A673 (cell line): Measurements from ENCODE around the gene FAM20A. TPM values are rescaled to one million over a fixed set of nuclear protein-coding genes. Genes with fewer than 3 reads are reported as not detected.
A peak's percentile ranks its signal among the peaks of the same experiment; 100 is the strongest.

Source experiments
- BruUV-seq: library from RNA; stranded (reverse); fragments of 400-500 nt; replicated peaks from 2 replicates; lab custom pipeline; 2021; lab: Mats Ljungman, UMichigan
- CTCF ChIA-PET: fragments of 300-600 bp; sonication (Branson Sonifier 250); formaldehyde crosslinking; loops from one replicate; lab custom pipeline; 2022; ENCODE audit warnings: antibody characterized with exemption; lab: Charles Lee
- POLR2A ChIA-PET: fragments of 300-600 bp; sonication (Branson Sonifier 250); formaldehyde crosslinking; loops from one replicate; lab custom pipeline; 2022; ENCODE audit warnings: antibody characterized with exemption; ENCODE audit not compliant: low non-redundant PET; lab: Charles Lee
- DNase-seq: peaks from one replicate; pipeline ENCODE4 v3.0.0-alpha.2; 2015; ENCODE audit warnings: low spot score
- H3K27ac ChIP-seq: fragments of 200-600 bp; sonication (generic); 2 replicates; pipeline ENCODE4 v1.5.1; 2016; ENCODE audit warnings: mixed run types, low read depth, mild to moderate bottlenecking, mixed read lengths, antibody characterized with exemption, low read length; ENCODE audit not compliant: poor library complexity, severe bottlenecking
- H3K27me3 ChIP-seq: fragments of 200-600 bp; sonication (generic); replicated peaks from 2 replicates; pipeline ENCODE4 v1.6.1; 2017; ENCODE audit warnings: mixed run types, low read depth, mild to moderate bottlenecking, mixed read lengths, antibody characterized with exemption, low read length; ENCODE audit not compliant: insufficient read depth, poor library complexity
- H3K36me3 ChIP-seq: fragments of 200-600 bp; sonication (generic); 2 replicates; pipeline ENCODE4 v1.6.1; 2016; ENCODE audit warnings: mixed run types, mild to moderate bottlenecking, mixed read lengths, antibody characterized with exemption, low read length; ENCODE audit not compliant: insufficient read depth, poor library complexity, severe bottlenecking
- H3K4me1 ChIP-seq: fragments of 200-600 bp; sonication (generic); 2 replicates; pipeline ENCODE4 v1.6.1; 2017; ENCODE audit warnings: mixed run types, mild to moderate bottlenecking, mixed read lengths, antibody characterized with exemption, low read length; ENCODE audit not compliant: insufficient read depth, poor library complexity, severe bottlenecking
- H3K4me3 ChIP-seq: fragments of 200-600 bp; sonication (generic); 2 replicates; pipeline ENCODE4 v1.5.1; 2016; ENCODE audit warnings: low read depth, mixed run types, mild to moderate bottlenecking, mixed read lengths, low read length; ENCODE audit not compliant: poor library complexity, severe bottlenecking
- H3K9me3 ChIP-seq: fragments of 200-600 bp; sonication (generic); 2 replicates; pipeline ENCODE4 v1.6.1; 2016; ENCODE audit warnings: mixed run types, low read depth, mild to moderate bottlenecking, mixed read lengths, antibody characterized with exemption, low read length; ENCODE audit not compliant: poor library complexity, severe bottlenecking
- CTCF ChIP-seq: fragments of 300-800, 200-600 bp; sonication (generic); conservative IDR thresholded peaks from 2 replicates; pipeline ENCODE4 v1.5.1; 2017; ENCODE audit warnings: low read depth, mild to moderate bottlenecking, antibody characterized with exemption, low read length, moderate library complexity, mixed read lengths
- EZH2 ChIP-seq: fragments of 200-600 bp; sonication (generic); IDR thresholded peaks from 2 replicates; pipeline ENCODE4 v1.6.1; 2017; ENCODE audit warnings: borderline replicate concordance, low read depth, mild to moderate bottlenecking, mixed read lengths, antibody characterized with exemption, low read length; ENCODE audit not compliant: poor library complexity, severe bottlenecking
- intact Hi-C: fragments of 100-400 bp; cut with micrococcal nuclease; formaldehyde crosslinking; loops from one replicate; pipeline ENCODE4 v1.10.0; 2022; ENCODE audit not compliant: unreplicated experiment
- total RNA-seq: library from RNA; stranded (reverse); gene quantifications from 2 replicates; pipeline ENCODE4 v1.2.3, GENCODE V29; 2021

FAM20A gene
- total RNA-seq, 1 experiment from 2014 or later: not detected

- Histone ChIP-seq H3K27me3 (no peaks in the 10 kb centered on the region), H3K9me3 (peaks cover 6% of the 10 kb centered on the region), H3K36me3 (no peaks in the 10 kb centered on the region), H3K27ac (no peak overlapping the region), H3K4me3 (no peak overlapping the region), H3K4me1 (no peaks in the 10 kb centered on the region)
- peak; percentile 85 for TF ChIP-seq CTCF
- no peak for TF ChIP-seq EZH2
- ChIA-PET POLR2A (no interaction called here), CTCF (interaction anchor here (0.5 to 1.6 kb wide), 6 partner anchors 23 to 1698 kb away, joined by 3 to 11 read pairs (median 4); no protein-coding TSS in a partner anchor)
- BruUV-seq: no TSS peak
- DNase-seq: peak; percentile 84
- intact Hi-C loops: no loop called here
Measured at GRCh38 chr17:68613739-68614298, 12.7 kb upstream of the FAM20A start.

GRCh38 chr17:68612923-68613292 is 11.7 kb upstream of the FAM20A start:
- POLR2A ChIA-PET: no interaction called here

DNA sequence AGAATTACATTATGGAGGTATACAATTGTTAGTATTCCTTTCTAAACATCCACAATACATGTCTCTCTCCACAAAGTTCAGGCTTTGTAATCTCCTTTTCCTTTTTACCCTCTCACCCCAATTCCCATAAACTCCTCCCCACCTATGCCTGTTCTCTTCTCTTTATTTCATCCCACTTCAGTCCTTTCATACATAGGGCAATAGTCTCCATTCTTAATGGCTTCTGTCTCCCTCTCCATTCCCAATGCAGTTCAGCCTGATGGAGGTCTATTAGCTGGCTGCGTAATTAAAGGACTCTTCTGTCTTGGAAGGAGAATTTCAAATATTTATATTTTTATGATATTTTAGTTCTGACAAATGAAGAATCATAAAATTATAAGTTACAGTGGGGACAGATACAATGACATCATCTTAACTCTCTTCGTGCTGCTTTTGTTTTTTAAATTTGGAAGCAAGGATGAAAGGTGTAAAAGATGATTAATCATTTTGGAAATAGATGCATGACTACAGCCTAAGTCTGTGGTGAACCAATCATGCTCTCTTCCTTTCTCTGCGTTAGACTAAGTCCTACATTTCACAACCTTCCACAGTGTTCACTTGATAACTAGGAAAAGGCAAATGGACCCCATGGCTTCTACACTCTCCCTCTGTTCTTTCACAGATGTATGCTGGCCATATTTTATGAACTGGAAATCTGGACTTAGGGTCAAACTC is 11.2 kb upstream of the FAM20A start:
- CTCF ChIA-PET: no interaction called here
- intact Hi-C loops: no loop called here
- DNase-seq: no peak
- Histone ChIP-seq H3K9me3 (peaks cover 16% of the 10 kb centered on the region), H3K36me3 (no peaks in the 10 kb centered on the region), H3K27me3 (no peaks in the 10 kb centered on the region), H3K4me3 (no peak overlapping the region), H3K4me1 (no peaks in the 10 kb centered on the region), H3K27ac (no peak overlapping the region)
- no TSS peak for BruUV-seq
- POLR2A ChIA-PET: no interaction called here
- TF ChIP-seq EZH2: no peak
- no peak for TF ChIP-seq CTCF

More at GRCh38 chr17:68612923-68613292, 11.7 kb upstream of the FAM20A start:
- TF ChIP-seq CTCF (no peak), EZH2 (no peak)
- no peaks in the 10 kb centered on the region for H3K36me3 ChIP-seq
- peaks cover 13% of the 10 kb centered on the region for H3K9me3 ChIP-seq
- no peaks in the 10 kb centered on the region for H3K4me1 ChIP-seq
- no peaks in the 10 kb centered on the region for H3K27me3 ChIP-seq
- BruUV-seq: no TSS peak
- DNase-seq: no peak
- intact Hi-C loops: no loop called here
- H3K4me3 ChIP-seq: no peak overlapping the region
- H3K27ac ChIP-seq: no peak overlapping the region
- CTCF ChIA-PET: no interaction called here
